Ectodermal cell (in vitro differentiated cells): ENCODE measurements around the gene PRRX2.

Experiments used
- H3K27ac ChIP-seq: 2 replicates; pipeline ENCODE4 v1.7.0; 2013; ENCODE audit warnings: mild to moderate bottlenecking, low read depth, low read length; ENCODE audit not compliant: insufficient read depth, poor library complexity, severe bottlenecking
- H3K27me3 ChIP-seq: 2 replicates; pipeline ENCODE4 v1.7.0; 2013; ENCODE audit warnings: mild to moderate bottlenecking, low read length; ENCODE audit not compliant: insufficient read depth, control insufficient read depth, poor library complexity, severe bottlenecking
- H3K36me3 ChIP-seq: one replicate; pipeline ENCODE4 v1.7.0; 2013; ENCODE audit warnings: low read length; ENCODE audit not compliant: control insufficient read depth, insufficient read depth
- H3K4me1 ChIP-seq: one replicate; pipeline ENCODE4 v1.7.0; 2013; ENCODE audit warnings: low read length; ENCODE audit not compliant: control insufficient read depth, insufficient read depth
- H3K4me3 ChIP-seq: 2 replicates; pipeline ENCODE4 v1.7.0; 2013; ENCODE audit warnings: low read depth, low read length, control low read depth; ENCODE audit not compliant: insufficient read depth
- H3K9me3 ChIP-seq: 2 replicates; pipeline ENCODE4 v1.7.0; 2013; ENCODE audit warnings: mild to moderate bottlenecking, low read length, moderate library complexity; ENCODE audit not compliant: control insufficient read depth
- WGBS, 2 experiments: methylation state at CpG; one replicate each; pipeline ENCODE4 v1.1.7; 2013; ENCODE audit warnings: missing lambda C conversion rate in 2 of 2; 5-methylcytosine and 5-hydroxymethylcytosine counted together

Gene PRRX2

GRCh38 chr9:129702589-129703520, 37.4 kb downstream of the PRRX2 start:
- Histone ChIP-seq H3K4me1 (no peaks in the 10 kb centered on the region), H3K27ac (no peak overlapping the region), H3K4me3 (no peak overlapping the region), H3K9me3 (no peaks in the 10 kb centered on the region), H3K27me3 (peaks cover 1% of the 10 kb centered on the region), H3K36me3 (no peaks in the 10 kb centered on the region)
- whole genome bisulfite sequencing, 2 experiments, result 85 to 86% methylated on average over 19 of the region's 19 CpGs

- Histone ChIP-seq H3K36me3 (no peaks in the 10 kb centered on the region), H3K4me1 (peaks cover 2% of the 10 kb centered on the region), H3K9me3 (no peaks in the 10 kb centered on the region), H3K27me3 (no peaks in the 10 kb centered on the region), H3K4me3 (no peak overlapping the region), H3K27ac (no peak overlapping the region)
- WGBS, 2 experiments, result 93 to 94% methylated on average over 17 of the region's 17 CpGs
Observed at GRCh38 chr9:129703667-129704355, 38.4 kb downstream of the PRRX2 start.

- WGBS, 2 experiments, result 90 to 93% methylated on average over 8 of the region's 8 CpGs
- peaks cover 11% of the 10 kb centered on the region for H3K4me1 ChIP-seq
- no peaks in the 10 kb centered on the region for H3K36me3 ChIP-seq
- no peaks in the 10 kb centered on the region for H3K9me3 ChIP-seq
- no peak overlapping the region for H3K4me3 ChIP-seq
- no peaks in the 10 kb centered on the region for H3K27me3 ChIP-seq
- H3K27ac ChIP-seq, result no peak overlapping the region
Observed at GRCh38 chr9:129704807-129705206, 39.4 kb downstream of the PRRX2 start.

- WGBS, 2 experiments, result 79 to 80% methylated on average over 6 of the region's 6 CpGs
- Histone ChIP-seq H3K27me3 (no peaks in the 10 kb centered on the region), H3K4me3 (no peak overlapping the region), H3K4me1 (peaks cover 26% of the 10 kb centered on the region), H3K27ac (no peak overlapping the region), H3K36me3 (no peaks in the 10 kb centered on the region), H3K9me3 (no peaks in the 10 kb centered on the region)
Observed at GRCh38 chr9:129708793-129709192, 43.3 kb downstream of the PRRX2 start.

- Histone ChIP-seq H3K27me3 (no peaks in the 10 kb centered on the region), H3K4me3 (no peak overlapping the region), H3K4me1 (peaks cover 26% of the 10 kb centered on the region), H3K36me3 (no peaks in the 10 kb centered on the region), H3K27ac (no peak overlapping the region), H3K9me3 (no peaks in the 10 kb centered on the region)
- WGBS, 2 experiments, result 88 to 92% methylated on average over 17 of the region's 17 CpGs
Observed at GRCh38 chr9:129709438-129710168, 44.2 kb downstream of the PRRX2 start.

GRCh38 chr9:129710169-129710453, 44.7 kb downstream of the PRRX2 start:
- 94 to 96% methylated on average over 3 of the region's 3 CpGs for WGBS, 2 experiments
- H3K4me1 ChIP-seq, result peaks cover 26% of the 10 kb centered on the region
- H3K27ac ChIP-seq, result no peak overlapping the region
- H3K4me3 ChIP-seq, result no peak overlapping the region
- no peaks in the 10 kb centered on the region for H3K9me3 ChIP-seq
- H3K27me3 ChIP-seq, result no peaks in the 10 kb centered on the region
- H3K36me3 ChIP-seq, result no peaks in the 10 kb centered on the region

GRCh38 chr9:129712634-129713401, 47.4 kb downstream of the PRRX2 start:
- Histone ChIP-seq H3K4me1 (peaks cover 26% of the 10 kb centered on the region), H3K27me3 (no peaks in the 10 kb centered on the region), H3K27ac (peak overlapping the region; percentile 53), H3K9me3 (no peaks in the 10 kb centered on the region), H3K36me3 (no peaks in the 10 kb centered on the region), H3K4me3 (no peak overlapping the region)
- WGBS, 2 experiments, result 64% methylated on average over 26 of the region's 26 CpGs

GRCh38 chr9:129713402-129713679, 47.9 kb downstream of the PRRX2 start:
- no peak overlapping the region for H3K4me3 ChIP-seq
- H3K27me3 ChIP-seq, result no peaks in the 10 kb centered on the region
- H3K36me3 ChIP-seq, result no peaks in the 10 kb centered on the region
- 84 to 90% methylated on average over 10 of the region's 10 CpGs for WGBS, 2 experiments
- H3K27ac ChIP-seq, result no peak overlapping the region
- no peaks in the 10 kb centered on the region for H3K9me3 ChIP-seq
- H3K4me1 ChIP-seq, result peaks cover 26% of the 10 kb centered on the region

GRCh38 chr9:129714511-129715061, 49.1 kb downstream of the PRRX2 start:
- Histone ChIP-seq H3K36me3 (no peaks in the 10 kb centered on the region), H3K27ac (no peak overlapping the region), H3K4me1 (peaks cover 17% of the 10 kb centered on the region), H3K4me3 (no peak overlapping the region), H3K9me3 (no peaks in the 10 kb centered on the region), H3K27me3 (no peaks in the 10 kb centered on the region)
- 92 to 93% methylated on average over 15 of the region's 15 CpGs for WGBS, 2 experiments
